HG02610 (cell line): ENCODE data around the gene ABLIM2.

Source experiments
- ATAC-seq: cut with Tn5 transposase; IDR thresholded peaks from one replicate; pipeline ENCODE4 v1.9.1; 2021; ENCODE audit warnings: mild to moderate bottlenecking, moderate library complexity; ENCODE audit not compliant: unreplicated experiment

Gene ABLIM2

DNA sequence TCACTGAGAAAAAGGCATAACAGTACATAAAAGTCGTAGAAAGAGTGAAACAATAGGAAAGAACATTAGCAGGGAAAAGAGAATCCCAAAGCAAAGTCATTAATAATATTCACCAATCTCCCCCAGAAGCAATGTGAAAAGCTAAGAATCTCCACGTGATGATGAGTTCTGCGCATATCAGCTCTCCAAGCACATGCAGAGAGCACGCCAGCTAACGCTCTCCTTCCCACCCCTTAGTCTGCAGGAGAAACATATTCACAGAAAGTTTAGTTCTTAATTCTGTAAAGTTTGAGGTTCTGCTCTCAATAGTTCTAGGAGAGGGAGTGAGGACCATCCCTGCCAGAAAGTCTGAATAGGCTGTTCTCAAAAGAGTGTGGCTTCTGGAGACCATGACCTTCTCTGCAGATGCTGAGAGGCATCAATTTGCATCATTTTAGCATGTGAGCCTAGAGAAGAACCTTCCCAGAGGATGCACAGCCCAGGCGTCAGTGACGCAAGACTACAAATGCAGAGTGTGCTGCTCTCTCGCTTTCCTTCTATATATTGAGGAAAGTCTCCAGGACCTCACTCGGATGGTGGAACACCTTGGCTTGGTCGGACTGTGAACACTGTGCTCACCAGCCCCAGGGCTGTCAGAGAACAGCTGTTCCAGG, 167.7 kb downstream of the ABLIM2 start:
- ATAC-seq: no peak

DNA sequence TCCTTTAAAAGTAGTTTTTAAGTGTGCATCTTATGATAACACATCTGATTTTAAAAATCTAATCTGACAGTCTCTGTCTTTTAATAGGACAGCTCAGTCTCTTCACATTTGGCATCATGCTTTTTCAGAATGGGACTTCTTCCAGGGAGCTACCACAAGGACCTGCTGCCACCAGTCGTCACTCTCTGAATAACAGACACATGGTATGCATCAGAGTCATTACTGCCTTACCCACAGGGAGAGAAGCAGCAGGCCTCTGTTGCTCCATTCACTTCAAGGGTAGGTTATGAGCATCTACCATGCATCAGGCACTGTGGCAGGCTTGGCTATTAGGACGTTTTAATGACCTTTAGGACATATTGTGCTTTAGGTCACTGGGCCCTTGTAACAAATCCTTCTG, 169.0 kb downstream of the ABLIM2 start:
- no peak for ATAC-seq

DNA sequence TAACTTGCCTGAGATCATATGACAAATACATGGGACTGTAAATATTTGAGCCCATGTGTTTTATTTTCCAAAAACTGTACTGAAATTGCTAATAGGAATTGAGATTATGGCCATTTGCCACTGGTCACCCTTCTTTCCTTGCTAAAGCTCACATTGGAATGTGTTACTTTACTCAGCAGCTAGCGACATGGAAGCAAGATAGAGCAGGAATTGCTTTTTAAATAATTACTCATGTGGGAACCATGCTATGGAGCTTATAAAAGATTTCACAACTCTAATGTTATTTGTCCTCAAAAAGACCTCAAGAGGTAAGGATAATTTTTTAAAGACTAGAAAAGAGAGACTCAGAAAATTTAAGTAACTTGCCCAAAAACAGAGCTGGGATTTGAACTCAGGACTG, 170.2 kb downstream of the ABLIM2 start:
- ATAC-seq: no peak

DNA sequence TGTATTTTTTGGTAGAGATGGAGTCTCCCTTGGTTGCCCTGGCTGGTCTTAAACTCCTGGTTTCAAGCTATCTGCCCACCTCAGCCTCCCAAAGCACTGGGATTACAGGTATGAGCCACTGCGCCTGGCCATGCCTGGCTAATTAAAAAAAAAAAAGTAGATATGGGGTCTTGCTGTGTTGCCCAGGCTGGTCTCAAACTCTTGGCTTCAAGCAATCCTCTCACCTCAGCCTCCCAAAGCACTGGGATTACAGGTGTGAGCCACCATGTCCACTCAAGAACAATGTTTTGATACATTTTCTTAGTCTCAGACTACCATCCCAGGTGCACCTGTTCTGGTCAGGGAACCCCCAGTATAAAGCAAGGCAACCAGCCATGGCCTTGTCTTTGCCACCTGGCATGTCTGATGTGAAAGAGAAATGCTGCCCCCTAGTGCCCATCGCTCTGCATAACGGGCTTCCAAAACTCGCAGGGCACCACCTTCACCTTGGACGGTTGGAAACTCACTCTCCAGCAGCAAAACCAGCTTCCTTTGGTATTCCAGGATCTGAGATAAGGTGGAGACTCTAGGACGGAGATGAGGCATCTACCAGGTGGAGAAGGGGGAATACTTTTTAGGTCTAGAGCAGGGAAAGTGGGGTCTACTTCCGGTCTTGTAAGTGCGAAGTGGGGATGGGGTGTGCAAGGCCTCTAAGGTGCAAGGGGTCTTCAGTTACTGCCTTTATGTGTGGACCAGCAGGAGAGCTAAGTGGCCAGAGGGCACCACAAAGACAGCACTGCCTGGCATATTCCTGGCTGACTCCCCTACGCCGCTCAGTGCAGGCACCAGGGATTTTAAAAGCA, 171.2 kb downstream of the ABLIM2 start:
- ATAC-seq: peak; percentile 54

GRCh38 chr4:7985891-7986441, 172.6 kb downstream of the ABLIM2 start:
- no peak for ATAC-seq

GRCh38 chr4:7985072-7985471, 173.5 kb downstream of the ABLIM2 start:
- ATAC-seq: no peak

GRCh38 chr4:7984286-7984925, 174.2 kb downstream of the ABLIM2 start:
- no peak for ATAC-seq

DNA sequence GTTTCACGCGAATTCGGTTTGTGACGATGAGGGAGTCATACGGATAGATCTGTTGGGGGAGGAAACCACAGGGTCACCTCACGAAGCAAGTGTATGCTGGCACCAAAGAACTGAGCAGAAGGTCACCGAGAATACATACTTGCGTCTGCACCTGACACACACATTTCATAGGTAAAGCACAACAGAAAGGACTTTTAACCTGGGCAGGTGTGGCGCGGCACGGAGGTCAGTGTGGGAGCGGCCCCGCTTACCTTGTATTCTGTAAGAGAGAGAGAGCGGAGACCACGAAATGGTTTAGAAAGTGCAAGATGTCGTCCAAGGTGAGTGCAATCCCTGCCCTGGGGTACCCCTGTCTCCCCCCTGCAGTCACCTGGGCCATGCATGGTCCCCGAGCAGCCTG, 175.3 kb downstream of the ABLIM2 start:
- no peak for ATAC-seq

DNA sequence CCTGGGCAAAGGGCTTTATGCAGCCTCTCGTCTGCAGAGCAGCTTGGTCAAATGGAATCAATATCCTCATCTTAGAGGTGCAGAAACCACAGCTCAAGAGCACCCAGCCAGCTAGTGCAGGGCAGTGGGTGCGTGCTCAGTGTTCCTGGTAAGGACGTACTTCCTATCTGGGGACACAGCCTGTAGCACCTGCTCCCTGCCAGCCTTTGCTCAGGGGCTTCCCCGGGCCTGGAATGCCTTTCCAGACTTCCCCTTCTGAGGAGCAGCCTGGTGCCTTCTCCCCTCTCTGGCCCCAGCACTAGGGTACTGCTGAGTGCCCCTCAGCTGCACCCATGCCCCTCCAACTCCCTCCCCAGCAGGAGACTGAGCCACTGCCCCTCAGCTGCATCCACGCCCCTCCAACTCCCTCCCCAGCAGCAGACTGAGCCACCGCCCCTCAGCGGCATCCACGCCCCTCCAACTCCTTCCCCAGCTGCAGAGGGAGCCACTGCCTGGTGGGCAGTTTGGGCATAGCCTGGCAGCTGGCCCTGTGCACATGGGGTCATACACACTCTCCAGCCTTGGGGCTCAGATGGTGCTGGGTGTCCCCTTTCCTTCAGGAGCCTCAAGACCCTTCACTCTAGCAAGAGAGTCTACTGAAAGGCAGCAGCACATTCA, 176.7 kb downstream of the ABLIM2 start:
- no peak for ATAC-seq

DNA sequence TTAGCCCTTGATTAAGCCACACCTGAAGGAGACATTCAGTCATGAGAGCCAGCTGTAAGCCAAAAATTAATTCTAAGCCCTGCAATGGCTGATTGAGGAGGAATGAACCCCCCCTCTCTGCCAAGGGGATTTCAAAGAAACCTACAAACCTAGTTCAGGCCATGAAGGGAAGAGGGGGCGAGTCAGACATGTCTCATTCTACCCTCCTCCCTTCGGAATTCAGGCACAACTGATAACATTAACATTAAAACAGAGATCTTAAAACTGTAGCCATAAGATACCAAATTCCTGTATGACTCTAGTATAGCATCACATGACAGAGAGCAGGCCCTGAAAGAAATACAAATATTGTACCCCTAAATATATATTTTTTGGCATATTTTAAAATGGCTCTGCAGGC, 178.6 kb downstream of the ABLIM2 start:
- ATAC-seq: no peak

- ATAC-seq: no peak
Measured at GRCh38 chr4:7979652-7979968, 179.0 kb downstream of the ABLIM2 start.

DNA sequence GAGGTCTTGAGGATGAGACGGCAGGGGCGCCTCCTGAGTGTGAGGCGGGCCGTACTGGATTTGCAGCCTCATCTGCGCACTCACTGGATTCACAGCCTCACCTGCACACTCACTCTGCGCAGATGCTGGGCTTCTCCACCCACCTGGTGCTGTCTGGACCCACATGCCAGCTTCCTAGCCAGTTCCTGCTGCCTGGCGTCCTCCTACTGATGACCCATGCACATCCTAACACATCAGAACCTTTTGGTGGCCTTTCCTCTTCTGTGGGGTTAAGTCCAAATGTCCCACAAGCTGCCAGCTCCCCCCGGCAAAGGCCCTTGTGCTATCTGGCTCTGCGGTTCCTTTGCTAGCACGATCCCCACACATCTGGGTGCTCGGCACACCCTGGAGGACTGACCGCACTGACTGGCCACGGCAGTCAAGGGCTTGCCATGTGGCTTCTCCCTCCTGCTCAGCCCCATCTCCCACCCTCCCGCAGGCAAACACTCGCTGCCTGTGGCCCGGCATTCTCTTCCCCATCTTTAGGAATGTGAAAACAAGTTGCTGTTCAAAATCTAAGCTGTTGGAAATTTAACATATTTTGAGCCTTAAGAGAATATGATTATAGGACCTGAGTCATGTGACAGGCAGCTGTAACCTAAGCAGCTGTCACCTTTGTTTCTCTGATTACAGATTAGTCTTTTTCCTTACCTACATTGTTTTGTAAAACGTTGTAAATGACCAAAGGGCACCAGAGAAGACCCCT, 179.5 kb downstream of the ABLIM2 start:
- ATAC-seq: no peak

- ATAC-seq: no peak
Measured at GRCh38 chr4:7978489-7978888, 180.1 kb downstream of the ABLIM2 start.

GRCh38 chr4:7976634-7977033, 182.0 kb downstream of the ABLIM2 start:
- no peak for ATAC-seq

- no peak for ATAC-seq
Measured at GRCh38 chr4:7976025-7976424, 182.6 kb downstream of the ABLIM2 start.

- no peak for ATAC-seq
Measured at GRCh38 chr4:7974425-7974824, 184.2 kb downstream of the ABLIM2 start.

DNA sequence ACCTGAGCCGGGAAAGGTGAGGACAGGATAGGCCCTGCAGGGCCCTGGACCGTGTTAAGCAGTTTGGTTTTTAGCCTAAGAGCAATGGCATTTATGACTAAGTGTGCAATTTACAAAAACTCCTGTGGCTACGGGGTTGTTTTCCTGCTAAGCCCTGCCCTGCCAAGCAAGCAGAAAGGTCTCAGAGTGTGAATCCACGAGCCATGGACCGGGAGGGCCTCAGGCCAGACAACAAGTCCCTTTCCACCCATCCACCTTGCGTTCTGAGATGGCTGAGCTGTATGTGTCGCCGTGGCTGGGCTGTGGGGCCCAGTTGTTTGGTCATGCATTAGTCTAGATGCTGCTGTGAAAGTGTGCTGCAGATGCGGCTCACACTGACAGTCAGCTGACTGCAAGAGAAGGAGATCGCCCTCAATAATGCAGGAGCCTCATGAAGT, 185.1 kb downstream of the ABLIM2 start:
- ATAC-seq: no peak

DNA sequence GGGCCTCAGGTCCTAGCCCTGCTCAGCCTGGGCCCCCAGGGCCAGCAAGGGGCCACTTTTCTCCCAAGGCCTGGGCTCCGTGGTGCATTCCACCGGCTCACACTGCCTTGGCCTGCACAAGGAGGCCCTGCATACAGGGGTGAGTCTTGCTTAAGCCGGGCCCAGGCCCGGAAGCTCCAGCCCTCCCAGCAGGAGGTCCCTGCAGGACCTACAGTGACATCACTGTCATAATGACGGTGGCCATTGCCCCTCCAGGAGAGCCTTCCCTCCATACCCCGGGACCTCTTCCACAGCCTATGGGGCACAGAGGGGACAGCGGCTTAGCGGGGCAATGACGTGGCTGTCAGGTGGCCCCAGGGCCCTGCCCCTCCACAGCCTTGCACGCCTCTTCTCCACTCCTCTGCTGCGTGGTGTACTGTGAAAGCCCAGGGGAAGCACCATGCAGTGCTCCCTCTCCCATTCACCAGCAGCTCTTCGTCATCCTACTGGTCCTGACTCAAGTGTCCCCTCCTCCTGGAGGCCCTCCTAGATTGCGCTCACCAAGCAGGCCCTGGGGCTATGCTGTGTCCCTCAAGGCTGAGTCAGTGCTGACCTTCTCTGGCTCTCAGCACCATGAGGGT, 186.6 kb downstream of the ABLIM2 start:
- ATAC-seq: no peak

GRCh38 chr4:7971159-7971631, 187.4 kb downstream of the ABLIM2 start:
- ATAC-seq: no peak

- no peak for ATAC-seq
Measured at GRCh38 chr4:7970361-7970946, 188.2 kb downstream of the ABLIM2 start.
